ENCODE measurements around the gene IPPK.

IPPK gene, protein sequence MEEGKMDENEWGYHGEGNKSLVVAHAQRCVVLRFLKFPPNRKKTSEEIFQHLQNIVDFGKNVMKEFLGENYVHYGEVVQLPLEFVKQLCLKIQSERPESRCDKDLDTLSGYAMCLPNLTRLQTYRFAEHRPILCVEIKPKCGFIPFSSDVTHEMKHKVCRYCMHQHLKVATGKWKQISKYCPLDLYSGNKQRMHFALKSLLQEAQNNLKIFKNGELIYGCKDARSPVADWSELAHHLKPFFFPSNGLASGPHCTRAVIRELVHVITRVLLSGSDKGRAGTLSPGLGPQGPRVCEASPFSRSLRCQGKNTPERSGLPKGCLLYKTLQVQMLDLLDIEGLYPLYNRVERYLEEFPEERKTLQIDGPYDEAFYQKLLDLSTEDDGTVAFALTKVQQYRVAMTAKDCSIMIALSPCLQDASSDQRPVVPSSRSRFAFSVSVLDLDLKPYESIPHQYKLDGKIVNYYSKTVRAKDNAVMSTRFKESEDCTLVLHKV

DNA sequence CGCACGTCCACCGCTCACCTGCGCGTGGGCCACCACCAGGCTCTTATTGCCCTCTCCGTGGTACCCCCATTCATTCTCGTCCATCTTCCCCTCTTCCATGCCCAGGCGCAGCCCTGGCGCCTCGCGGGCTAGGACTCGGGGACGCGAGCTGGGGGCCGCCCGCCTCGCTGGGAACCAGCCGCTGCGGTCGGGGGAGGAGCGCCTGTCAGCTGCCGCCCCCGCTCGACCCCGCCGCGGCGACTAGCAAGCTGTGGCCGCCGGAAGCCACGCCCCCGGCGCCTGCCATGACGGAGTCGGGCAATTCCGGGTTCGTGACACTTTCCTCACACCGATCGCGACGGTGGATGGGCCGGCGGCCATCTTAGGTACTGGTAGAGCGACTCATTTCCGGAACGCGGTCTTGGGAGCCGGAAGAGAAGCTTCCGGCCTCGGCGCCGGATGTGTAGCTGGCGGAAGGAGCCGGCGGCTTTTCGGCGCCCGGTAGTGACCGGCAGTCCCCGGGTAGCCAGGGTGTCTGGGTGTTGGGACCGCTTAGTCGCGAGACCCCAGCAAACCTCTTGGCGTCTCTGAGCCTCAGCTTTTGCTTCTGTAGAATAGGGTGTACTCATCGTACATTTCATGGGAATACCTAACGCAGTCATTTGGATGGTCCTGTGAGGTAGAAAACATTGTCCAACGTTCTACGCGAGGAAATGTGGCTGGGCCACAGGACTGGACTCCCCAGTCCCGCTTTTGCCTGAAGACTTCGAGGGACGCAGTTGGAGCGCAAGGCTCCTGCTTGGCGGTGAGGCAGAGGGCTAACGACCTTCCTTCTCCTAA is at the start of gene IPPK:
Gene IPPK (minus strand): TSS at position 242 of the 819 bp plus-strand sequence. CDS start 143 bp downstream, at position 99.
- peak; percentile 99 for DNase-seq

DNA sequence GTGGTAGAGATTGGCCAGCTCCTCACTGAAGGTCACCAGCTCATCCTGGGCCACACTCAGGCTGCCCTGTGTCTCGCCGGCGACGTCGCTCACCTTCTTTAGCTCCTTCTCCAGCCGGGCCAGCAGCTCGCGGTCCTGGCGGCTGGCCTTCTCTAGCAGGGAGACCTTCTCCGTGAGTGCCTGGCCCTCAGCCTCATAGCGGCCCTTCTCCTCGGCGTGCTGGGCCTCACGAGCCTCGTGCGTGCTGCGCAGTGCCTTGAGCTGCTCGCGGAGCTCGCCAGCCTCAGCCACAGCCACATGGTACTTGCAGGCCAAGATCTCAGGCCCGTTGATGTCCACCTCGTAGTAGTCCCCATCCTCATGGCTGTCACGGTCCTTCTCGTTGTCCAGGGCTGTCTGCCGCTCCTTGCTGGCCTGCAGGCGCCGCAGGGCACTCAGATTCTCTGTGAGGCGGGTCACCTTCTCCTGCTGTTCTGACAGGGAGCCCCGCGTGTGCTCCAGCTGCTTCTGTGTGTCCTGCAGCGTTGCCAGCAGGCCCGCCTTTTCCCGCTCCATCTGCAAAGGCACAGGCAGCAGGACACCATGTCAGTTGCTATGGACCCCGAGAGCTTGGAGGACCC is 49.2 kb upstream of the IPPK start:
- no peak for DNase-seq

DNA sequence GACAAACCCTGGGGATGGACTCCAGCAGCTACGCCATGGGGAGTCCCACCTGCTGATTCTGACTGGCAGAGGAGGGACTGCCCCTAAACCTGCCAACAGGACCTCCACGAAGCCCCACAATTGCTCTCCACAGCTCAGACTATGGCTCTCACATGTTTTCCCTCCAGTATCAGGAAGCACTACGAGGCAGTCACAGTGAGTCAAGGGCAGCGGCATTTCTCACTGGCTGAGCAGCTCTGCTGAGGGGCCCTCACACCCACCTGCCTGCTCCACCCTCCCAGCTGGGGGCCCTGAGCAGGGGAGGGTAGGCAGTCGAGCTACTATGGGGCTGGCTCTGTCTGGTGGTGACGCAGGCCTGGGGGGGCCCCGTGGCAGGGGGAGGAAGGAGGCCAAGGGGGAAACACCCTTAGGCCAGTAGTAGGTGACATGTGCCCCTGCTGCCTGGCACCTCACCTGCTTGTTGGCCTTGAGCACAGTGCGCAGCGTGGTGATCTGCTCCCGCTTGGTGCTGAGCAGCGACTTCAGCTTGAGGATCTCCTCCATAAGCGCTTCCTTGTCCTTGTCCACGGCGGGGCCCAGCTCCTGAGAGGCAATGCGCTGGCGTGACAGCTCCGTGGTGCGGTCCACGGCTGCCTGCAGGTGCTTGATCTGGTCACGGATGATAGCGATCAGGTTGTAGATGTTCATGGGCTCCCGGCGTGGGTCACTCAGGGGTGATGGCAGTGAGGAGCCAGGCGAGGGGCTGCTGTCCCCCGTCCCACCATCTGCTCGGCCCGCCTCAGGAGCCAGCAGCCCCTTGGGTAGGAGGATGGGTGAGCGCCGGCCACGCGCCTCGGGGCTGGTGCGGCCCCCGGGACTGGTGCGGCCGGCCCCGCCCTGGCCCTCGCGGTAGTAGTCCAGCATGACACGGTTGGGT is 48.4 kb upstream of the IPPK start:
- no peak for DNase-seq

DNA sequence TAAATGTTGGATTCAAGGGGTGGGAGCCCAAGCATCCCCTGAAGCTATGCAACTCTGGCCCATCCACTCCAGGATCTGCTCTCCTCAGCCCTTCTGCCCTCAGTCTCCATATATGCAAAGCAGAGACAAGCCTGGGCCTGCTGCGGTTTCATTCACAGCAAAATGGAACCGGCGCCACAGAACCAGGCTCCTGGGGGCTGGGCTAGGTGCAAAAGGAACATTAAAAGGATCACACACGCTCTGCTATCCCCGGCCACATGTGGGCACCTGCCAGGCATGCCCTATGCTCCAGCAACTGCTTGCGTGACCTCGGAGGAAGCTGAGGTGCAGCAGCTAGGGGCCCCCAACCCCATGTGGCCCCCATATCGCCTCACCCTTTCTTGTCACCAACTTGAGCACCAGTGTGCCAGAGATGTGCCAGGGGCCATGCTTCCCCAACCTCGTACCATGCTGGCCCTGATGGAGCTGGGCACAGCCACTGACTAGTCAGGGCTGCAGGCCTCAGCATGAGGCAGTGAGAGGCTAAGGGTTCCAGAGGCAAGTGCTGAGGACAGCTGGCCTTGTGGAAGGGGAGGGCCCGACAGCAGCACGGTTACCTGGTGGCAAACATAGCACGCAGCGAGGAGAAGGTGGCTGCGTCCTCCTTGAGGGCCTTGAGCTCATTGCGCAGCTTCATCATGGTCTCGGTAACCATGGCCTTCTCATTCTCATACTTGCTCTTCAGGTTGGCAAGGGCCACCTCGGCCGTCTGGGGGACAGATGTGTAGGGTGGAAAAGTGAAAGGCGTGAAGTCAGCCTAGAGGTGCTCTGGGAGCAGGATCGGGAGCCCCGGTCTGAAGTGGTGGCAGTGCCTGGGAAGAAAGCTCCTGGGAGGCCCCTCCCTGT is 47.5 kb upstream of the IPPK start:
- no peak for DNase-seq

DNA sequence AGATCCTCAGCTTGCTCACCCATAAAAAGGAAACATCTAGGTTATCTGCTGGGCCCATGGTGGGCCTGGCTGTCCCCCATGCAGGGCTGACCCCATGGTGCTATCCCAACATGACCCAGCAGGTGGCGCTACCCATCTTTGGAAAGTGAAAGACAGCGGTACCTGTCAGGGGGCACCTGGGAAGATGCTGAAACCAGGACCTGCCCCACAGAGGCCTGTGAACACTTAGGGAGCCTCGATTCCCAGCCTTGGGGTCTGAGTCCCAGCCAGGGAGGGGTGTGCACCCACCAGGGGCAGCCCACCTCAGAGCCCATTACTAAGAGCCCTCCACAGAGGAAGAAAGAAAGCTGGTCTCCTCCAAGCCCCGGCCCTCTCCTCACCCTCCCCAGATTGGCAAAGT is 46.6 kb upstream of the IPPK start:
- DNase-seq = peak; percentile 64

DNA sequence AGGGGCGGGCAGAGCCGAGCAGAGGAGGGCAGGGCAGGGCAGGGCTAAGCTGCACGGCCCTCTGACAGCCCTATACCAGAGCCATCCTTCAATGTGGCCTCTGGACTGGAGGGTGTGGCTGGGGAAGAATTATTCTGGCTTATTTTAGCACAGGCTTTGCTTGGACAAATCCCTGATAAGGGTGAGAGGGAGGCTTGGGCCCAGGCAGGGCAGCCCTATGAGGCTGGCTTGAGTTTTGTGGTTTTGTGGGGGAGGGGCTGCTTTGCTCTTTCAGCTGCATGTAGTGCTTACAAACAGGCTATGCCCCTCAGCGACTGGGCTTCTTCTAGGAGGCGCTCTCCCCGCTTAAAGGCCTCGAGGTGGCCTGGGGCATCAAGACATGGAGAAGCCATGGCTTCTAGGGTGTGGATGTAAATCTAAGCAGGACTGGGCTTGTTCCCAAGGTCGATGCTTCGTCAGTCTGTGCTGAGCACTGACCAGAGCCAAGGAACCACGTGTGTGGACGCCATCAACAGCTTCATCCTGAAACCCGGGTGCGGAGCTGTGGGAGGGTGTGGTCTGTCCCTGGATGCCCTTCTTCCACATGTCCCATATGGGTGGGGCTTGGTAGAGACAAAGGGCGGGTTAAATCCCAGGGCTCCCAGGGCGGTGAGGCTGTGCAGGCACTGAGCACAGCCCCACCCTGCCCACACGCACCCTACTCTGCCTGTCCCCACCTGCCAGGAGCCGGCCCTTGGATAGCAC is 45.7 kb upstream of the IPPK start:
- DNase-seq = no peak

DNA sequence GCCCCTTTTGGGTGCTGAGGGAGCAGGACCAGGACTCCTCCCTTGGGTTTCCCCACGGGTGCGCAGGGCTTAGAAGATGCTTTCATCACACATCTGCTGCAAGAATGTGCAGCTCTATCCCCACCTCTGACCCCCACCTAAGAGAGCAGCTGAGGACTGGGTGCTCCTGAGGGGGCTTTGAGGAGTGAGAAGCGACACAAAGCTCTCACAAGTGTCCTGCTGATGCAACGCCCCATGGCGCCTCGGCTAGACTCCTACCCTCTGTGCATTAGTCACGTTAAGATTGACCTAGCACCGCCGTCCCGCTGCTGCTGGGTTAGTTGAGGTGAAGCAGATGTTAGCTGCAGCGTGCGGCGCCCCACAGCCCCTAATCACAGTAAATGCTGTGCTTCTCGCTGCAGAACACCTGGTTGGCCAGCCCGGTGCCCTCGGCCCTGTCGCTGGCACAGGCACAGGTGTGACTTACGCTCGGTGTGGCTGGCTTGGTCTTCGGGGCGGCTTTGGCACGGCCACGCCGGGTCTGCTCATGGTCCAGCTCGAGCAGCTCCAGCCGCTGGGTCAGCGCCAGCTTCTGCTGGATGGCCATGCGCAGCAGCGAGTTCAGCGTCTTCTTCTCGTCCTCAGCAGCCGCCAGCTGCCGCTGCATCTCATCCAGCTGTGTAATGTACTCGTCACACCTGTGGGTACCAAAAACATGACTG is 45.0 kb upstream of the IPPK start:
- DNase-seq = no peak

DNA sequence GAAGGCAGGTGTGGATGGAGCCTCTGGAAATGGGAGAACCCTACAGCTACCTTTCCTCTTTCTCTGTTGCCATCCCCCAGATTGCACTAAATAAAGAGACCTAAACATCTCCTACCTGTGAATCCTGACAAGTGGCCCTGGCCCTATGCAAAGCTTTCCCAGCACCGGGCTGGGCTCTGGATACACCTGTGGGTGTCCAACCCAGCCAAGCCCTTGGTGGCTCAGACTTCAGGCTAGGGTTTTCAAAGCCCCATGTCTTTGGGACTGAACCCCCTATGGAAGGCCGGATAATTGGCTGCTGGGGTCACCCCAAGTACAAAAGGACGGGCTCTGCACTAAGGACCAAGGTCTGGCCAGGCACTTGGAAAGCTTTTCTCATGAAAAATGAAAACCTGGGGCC is 44.1 kb upstream of the IPPK start:
- no peak for DNase-seq

DNA sequence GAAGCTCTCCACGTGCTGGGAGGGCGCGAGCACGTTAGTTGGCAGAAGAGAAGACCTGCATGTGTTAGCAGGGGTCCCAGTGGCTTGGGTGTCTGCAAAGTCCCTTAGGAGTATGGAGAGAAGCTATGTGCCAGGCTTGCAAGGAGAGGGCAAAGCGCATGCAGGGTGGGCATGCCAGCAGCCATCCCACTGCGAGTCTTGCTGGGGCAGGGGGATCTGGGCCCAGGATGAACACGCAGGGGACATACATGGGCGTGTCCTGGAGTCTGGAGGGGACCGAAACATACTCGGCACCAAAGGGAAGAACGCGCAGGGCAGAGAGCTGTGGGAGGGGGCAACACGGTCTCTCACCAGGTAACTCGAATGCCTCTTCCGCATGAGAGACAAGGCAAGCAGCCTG is 43.6 kb upstream of the IPPK start:
- DNase-seq = no peak

DNA sequence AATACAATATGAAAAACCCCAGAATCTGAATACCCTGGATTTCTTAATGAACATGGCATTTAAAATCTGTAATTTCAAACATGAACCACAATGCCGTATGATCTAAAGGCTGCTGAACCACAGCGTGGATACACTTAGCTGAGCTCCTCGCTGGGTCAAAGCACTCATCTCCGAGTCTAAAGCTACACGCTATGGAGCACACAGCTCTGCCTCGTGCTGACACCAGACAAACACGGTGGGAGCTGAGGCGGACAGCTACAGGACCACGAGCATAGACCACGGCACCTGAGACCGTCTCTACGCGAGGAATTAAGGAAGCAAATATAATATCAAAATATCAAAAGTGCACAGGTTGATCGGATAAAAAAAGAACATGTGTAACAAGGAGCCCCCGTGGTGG is 42.8 kb upstream of the IPPK start:
- DNase-seq = no peak

DNA sequence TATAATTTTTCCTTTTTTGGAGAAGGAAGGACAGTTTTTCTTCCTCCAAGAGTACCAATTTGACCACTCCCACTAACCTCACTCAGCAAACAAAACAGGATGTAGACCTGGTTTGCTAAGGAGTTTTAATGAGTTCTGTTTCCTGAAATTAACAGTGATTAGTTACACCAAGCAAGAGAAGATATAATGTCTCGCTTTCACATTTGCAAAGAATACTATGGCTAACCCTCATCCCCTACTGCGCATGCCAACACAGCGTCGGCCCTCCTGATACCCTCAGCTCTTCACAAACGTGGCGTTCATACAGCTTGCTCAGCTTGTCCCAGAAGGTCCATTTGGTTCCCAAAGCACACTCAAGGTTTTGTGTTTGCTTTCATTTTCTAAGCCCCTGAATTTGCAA is 41.9 kb upstream of the IPPK start:
- DNase-seq = no peak

DNA sequence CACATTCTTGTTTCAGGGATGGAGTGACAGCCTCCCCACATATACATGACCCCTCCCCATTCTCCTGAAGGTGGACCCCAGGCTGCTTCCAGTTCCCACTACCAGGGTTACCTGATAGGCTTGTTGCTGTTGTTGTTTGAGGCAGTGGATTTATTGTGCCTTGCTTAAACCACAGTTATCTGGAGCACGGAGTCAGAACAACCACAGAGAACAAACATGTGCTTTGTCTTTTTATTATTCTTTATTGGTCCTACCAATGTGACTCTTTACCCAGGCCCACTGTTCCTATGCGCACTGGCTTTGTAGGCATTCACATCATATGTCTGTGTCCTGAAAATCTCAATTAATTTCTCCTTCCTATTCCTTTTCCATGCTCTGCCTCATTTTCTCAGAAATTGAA is 41.2 kb upstream of the IPPK start:
- DNase-seq = no peak

DNA sequence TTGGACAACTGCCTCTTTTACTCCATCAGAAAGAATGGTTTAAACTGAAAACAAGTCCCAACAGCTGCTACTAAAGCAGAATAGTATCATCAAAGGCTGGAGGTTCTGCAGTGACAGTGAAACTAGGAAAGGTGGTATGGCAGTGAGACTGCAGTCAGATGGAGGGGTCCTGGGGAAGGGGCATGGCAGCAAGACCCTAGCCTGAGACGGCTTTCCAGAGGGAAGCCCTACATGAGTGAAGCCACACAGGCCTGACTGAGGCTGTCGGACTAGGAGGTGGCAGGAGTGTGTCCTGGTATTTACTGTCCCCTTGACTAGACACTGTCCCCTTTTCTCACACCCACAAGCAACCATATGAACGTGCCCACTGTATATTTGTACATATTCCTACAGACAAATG is 40.4 kb upstream of the IPPK start:
- DNase-seq = no peak

DNA sequence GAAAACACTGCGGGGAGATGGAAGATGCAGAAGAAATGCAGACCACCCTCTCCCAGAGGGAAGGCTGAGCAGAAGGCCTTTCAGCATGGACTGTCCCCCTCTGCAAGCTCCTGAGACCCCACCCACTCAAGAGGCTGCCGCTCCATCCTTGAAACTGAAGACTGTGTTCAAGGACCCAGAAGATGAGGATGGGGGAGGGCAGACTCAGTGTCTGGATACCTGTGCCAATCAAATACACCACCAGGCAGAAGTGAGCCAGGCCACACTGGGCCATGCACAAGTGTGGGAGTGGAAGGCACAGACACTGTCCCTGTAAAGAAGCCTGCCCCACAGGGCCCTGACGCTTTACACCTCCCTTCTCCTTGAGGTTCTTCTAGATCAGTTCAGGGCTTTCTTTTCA is 40.0 kb upstream of the IPPK start:
- no peak for DNase-seq

DNA sequence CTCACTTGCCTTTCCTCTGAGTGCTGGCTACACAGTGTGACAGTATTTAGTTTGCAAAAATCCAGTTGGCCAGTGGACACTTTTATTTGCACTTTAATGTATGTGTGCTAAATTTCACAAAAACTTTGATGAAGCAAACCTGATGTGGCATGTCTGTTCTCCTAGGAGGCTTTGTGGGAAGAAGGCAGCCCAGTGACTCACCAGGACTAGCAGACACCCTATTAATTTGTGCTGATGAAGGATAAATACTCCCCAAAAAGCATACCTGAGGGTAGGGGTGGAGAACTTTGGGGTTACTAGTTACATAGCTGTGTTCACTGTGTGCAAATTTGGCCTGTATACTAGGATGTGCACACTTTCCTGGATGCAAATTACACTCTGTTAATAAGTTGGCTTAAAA is 39.3 kb upstream of the IPPK start:
- DNase-seq = no peak

DNA sequence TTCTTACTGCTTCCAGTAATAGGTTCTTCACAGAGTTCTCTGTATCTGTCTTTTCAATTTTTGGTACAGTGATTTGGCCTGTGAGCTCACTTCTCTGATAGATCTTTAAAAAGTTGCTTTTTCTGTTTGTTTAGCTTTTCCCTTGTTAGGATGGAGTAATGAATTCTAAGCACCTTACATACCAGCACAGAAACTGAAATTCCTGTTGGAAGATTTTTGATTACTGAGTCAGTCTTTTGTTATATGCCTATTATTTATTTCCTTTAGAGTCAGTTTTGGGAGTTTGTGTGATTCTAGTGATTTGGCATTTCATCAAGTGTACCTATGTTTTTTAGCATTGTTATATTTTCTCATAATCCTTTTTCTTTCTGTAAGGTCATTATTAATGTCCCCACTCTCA is 37.6 kb upstream of the IPPK start:
- DNase-seq = no peak

DNA sequence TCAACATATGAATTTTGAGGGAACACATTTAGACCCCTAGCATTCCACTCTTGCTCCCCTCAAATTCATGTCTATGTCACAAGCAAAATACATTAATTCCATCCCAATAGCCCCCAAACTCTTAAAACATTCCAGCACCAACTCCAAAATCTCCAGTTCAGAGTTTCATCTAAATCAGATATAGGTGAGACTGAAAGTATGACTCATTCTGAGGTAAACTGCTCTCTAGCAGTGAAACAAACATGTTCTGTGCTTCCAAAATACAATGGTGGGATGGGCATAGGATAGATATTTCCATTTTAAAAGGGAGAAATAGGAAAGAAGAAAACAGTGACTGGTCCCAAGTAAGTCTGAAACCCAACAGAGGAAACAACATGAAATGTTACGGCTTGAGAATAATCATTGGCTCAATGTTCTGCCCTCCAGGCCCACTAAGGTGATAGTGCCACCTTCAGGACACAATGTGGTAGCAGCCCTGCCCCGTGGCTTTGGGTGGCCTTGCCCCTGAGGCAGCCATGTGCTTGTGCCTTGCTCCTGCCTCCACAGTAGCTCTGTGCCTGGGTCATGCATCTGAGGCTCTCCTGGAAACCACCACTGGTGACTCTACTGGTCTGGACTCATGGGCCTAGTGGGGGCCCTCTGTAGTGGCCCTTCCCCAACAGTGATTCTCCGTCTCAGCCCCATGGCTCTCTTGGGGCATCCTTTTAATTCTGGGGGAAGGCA is 36.4 kb upstream of the IPPK start:
- DNase-seq = peak; percentile 55

DNA sequence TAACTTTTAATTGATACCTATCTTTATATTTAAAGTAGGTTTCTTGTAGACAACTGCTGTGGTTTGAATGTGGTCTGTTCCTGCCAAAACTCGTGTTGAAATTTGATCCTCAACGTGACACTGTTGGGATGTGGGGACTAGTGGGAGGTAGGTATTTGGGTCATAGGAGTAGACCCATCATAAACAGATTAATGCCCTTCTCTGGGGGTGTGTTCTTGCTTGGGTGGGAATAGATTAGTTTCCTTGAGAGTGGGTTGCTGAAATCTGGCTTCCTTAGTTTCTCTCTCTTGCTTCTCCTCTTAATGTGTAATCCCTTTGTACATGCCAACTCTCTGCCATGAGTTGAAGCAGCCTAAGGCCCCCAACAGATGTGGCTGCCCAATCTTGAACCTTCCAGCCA is 34.6 kb upstream of the IPPK start:
- no peak for DNase-seq

DNA sequence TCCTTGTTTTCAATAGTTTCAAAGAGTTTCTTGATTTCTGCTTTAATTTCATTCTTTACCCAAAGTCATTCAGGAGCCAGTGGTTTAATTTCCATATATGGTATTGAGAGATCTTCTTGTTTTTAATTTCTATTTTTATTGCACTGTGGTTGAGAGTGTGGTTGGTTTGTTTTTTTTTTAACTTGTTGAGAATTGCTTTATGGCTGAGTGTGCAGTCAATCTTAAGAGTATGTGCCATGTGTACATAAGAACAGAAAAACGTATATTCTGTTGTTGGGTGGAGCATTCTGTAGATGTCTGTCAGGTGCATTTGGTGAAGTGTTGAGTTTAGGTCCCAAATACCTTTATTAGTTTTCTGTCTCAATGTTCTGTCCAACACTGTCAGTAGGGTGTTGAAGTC is 26.7 kb upstream of the IPPK start:
- no peak for DNase-seq
